Measurements from ENCODE around the gene ARMC6.

- no peak for TF ChIP-seq ZNF791 (tag by site-specific recombination; IDR thresholded peaks at IDR 0.05)
- no peak for TF ChIP-seq CTCF (tag by site-specific recombination; IDR thresholded peaks at IDR 0.05)
- TF ChIP-seq MEIS1 (CRISPR knock-in tag; IDR thresholded peaks at IDR 0.05; ENCODE audit: borderline replicate concordance), result no peak
- TF ChIP-seq ZNF221 (tag by site-specific recombination; IDR thresholded peaks at IDR 0.05; ENCODE audit: borderline replicate concordance), result no peak
- TF ChIP-seq REST (tag by site-specific recombination; IDR thresholded peaks at IDR 0.05), result no peak
- no peak for TF ChIP-seq ELK4 (IDR thresholded peaks at IDR 0.05; ENCODE audit: borderline replicate concordance, low read depth, low read length)
- no peak for TF ChIP-seq YY1 (tag by site-specific recombination; IDR thresholded peaks at IDR 0.05)
- no peak for TF ChIP-seq ZNF24 (tag by site-specific recombination; IDR thresholded peaks at IDR 0.05)
These were observed 45.4 kb downstream of the ARMC6 start for GRCh38 chr19:19078801-19079200.

All from HEK293 (cell line).